Upper lobe of right lung (tissue), 1 donor: Measurements from ENCODE around the gene DVL2. TPM values are rescaled to one million over a fixed set of nuclear protein-coding genes. Genes with fewer than 3 reads are reported as not detected.
"Not testable (repeated sequence)": the region's sequence is repeated elsewhere in the genome, so short reads cannot be mapped to it uniquely, and the experiment has no call there.

Experiments used
- ATAC-seq: fragments of 200-7000 bp; cut with Tn5 transposase; one replicate; pipeline ENCODE4 v1.9.1; 2020; ENCODE audit warnings: mild to moderate bottlenecking, moderate library complexity
- DNase-seq: peaks from one replicate; pipeline ENCODE4 v3.0.0-alpha.2; 2020
- H3K27ac ChIP-seq: fragments of 200-600 bp; one replicate; pipeline ENCODE4 v1.8.0; 2022
- H3K27me3 ChIP-seq: fragments of 200-600 bp; one replicate; pipeline ENCODE4 v1.8.0; 2022; ENCODE audit warnings: mild to moderate bottlenecking
- H3K36me3 ChIP-seq: fragments of 200-600 bp; one replicate; pipeline ENCODE4 v1.8.0; 2022
- H3K4me1 ChIP-seq: fragments of 200-600 bp; one replicate; pipeline ENCODE4 v1.8.0; 2022
- H3K4me3 ChIP-seq: fragments of 200-600 bp; one replicate; pipeline ENCODE4 v1.8.0; 2022; ENCODE audit warnings: mild to moderate bottlenecking
- H3K9me3 ChIP-seq: fragments of 200-600 bp; one replicate; pipeline ENCODE4 v1.8.0; 2022
- CTCF ChIP-seq: fragments of 200-600 bp; IDR thresholded peaks from one replicate; pipeline ENCODE4 v1.8.0; 2022; ENCODE audit warnings: antibody characterized with exemption
- intact Hi-C: fragments of 100-400 bp; cut with DNase I; formaldehyde crosslinking; loops from one replicate; pipeline ENCODE4 v1.11.0; 2022
- total RNA-seq: library from RNA; stranded (reverse); fragmentation: NEBNext Ultra II Directional; extraction: Animal tissue kit (Norgen Biotek cat#: 25700); gene quantifications from one replicate; pipeline ENCODE4 v1.2.1, GENCODE V29; 2021
- donor health status: DM: no; HTN: yes; CAD: no; lungs with severe emphysema.

Gene DVL2
- total RNA-seq, 1 donor from 2014 or later: 41.0 TPM

GRCh38 chr17:7248796-7249195 lies 14.5 kb upstream of the DVL2 start:
- Histone ChIP-seq H3K36me3 (peaks cover 33% of the 10 kb centered on the region), H3K27ac (no peak overlapping the region), H3K4me3 (no peak overlapping the region), H3K27me3 (no peaks in the 10 kb centered on the region), H3K4me1 (peaks cover 33% of the 10 kb centered on the region), H3K9me3 (no peaks in the 10 kb centered on the region)
- intact Hi-C loops: no loop called here
- DNase-seq (no peak), ATAC-seq (no peak)
- no peak for TF ChIP-seq CTCF

- intact Hi-C loops: no loop called here
- no peak for ATAC-seq
- TF ChIP-seq CTCF: no peak
Measured at GRCh38 chr17:7246779-7247178, 12.5 kb upstream of the DVL2 start.

GRCh38 chr17:7243838-7244237 lies 9.5 kb upstream of the DVL2 start:
- ATAC-seq, H3K9me3 ChIP-seq, H3K27me3 ChIP-seq, intact Hi-C loops, DNase-seq: not testable (repeated sequence)
- Histone ChIP-seq H3K36me3 (peaks cover 54% of the 10 kb centered on the region), H3K27ac (peak overlapping the region; percentile 97), H3K4me3 (peak overlapping the region; percentile 99), H3K4me1 (peaks cover 29% of the 10 kb centered on the region)

More at GRCh38 chr17:7246779-7247178, 12.5 kb upstream of the DVL2 start:
- Histone ChIP-seq H3K27ac (no peak overlapping the region), H3K27me3 (no peaks in the 10 kb centered on the region), H3K9me3 (no peaks in the 10 kb centered on the region), H3K4me1 (peaks cover 32% of the 10 kb centered on the region), H3K4me3 (no peak overlapping the region), H3K36me3 (peaks cover 38% of the 10 kb centered on the region)
- DNase-seq: no peak

- Histone ChIP-seq H3K36me3 (peaks cover 54% of the 10 kb centered on the region), H3K9me3 (no peaks in the 10 kb centered on the region), H3K27me3 (no peaks in the 10 kb centered on the region), H3K4me3 (peak overlapping the region; percentile 99), H3K27ac (peak overlapping the region; percentile 97), H3K4me1 (peaks cover 26% of the 10 kb centered on the region)
- DNase-seq (no peak), ATAC-seq (no peak)
- intact Hi-C loops: no loop called here
- no peak for TF ChIP-seq CTCF
Measured at GRCh38 chr17:7243453-7243729, 9.1 kb upstream of the DVL2 start.

- peak; percentile 97 for DNase-seq
- H3K4me1 ChIP-seq: peaks cover 26% of the 10 kb centered on the region
- H3K36me3 ChIP-seq: peaks cover 54% of the 10 kb centered on the region
- H3K27me3 ChIP-seq: no peaks in the 10 kb centered on the region
- ATAC-seq: peak; percentile 62
- H3K27ac ChIP-seq: peak overlapping the region; percentile 97
- no peak for TF ChIP-seq CTCF
- intact Hi-C loops: no loop called here
- peak overlapping the region; percentile 99 for H3K4me3 ChIP-seq
- H3K9me3 ChIP-seq: no peaks in the 10 kb centered on the region
Measured at GRCh38 chr17:7242717-7243452, 8.6 kb upstream of the DVL2 start.

GRCh38 chr17:7241783-7242716 lies 7.7 kb upstream of the DVL2 start, which contains the start of gene GABARAP:
GABARAP (minus strand) TSS chr17:7242449; CDS start chr17:7242330, 119 bp downstream.
- no peak for TF ChIP-seq CTCF
- H3K27me3 ChIP-seq: no peaks in the 10 kb centered on the region
- peaks cover 26% of the 10 kb centered on the region for H3K4me1 ChIP-seq
- H3K9me3 ChIP-seq: no peaks in the 10 kb centered on the region
- DNase-seq (peak; percentile 97), ATAC-seq (peak; percentile 60)
- peak within 1 kb of the TSS; percentile 99 for H3K4me3 ChIP-seq
- peak within 1 kb of the TSS; percentile 97 for H3K27ac ChIP-seq
- H3K36me3 ChIP-seq: peaks cover 54% of the 10 kb centered on the region
- intact Hi-C loops: no loop called here
